ENCODE data around the gene ITPKC. TPM values are rescaled to one million over a fixed set of nuclear protein-coding genes. Genes with fewer than 3 reads are reported as not detected.

Gene ITPKC
- total RNA-seq, 2 experiments from 2014 or later: 5.2 to 5.7 TPM

DNA sequence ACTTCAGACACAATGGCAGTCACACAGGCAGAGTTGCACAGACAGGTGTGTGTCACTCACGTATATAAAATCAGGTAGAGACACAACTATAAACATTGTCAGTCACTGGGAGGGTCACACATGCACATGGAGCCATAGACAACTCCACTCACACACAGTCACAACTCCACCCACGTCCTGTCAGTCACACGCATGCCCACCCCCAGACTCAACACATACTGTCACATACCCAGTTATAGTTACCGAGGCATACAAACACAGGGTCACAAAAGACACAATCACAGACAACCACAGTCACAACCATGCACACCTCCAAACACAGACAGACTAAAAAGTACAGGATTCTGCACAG, 27.9 kb upstream of the ITPKC start:
- CTCF ChIA-PET: interaction anchor here (0.6 to 1.2 kb wide), 3 partner anchors 26 to 99 kb away, joined by 3 to 4 read pairs (median 4); no protein-coding TSS in a partner anchor
- POLR2A ChIA-PET: no interaction called here

DNA sequence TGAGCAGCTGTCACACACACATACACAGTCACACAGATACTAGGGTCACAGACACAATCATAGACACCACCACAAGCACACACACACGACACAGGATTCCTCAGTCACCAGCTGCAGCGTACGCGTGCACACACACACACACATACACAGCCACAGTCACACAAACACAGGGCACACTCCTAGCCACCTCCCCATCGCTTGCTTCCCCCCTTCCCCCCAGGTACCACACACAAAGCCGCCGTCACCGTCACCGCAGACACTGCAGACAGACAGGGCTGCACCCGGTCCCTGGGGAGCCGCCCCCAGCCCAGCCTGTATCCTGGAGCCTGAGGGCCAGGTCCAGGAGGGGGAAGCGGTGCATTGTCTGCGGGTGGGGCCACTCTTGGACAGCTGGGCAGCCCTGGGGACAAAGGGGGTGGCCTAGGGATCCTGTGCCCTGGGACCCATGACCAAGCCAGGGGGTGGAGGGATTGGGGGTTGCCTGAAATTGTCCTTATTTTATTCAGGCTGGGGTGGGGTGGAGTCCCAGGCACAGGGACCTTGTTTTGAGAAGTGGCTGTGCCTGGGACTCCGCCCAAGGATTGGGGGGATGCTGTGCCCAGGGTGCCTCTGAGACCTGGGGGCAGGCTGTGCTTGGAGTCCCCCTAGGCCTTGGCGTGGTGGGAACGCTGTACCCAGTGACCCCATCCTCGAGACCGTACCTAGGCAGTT, 27.4 kb upstream of the ITPKC start:
- ChIA-PET POLR2A (no interaction called here), CTCF (interaction anchor here (0.6 kb wide), 2 partner anchors 36 to 99 kb away, joined by 3 to 4 read pairs; no protein-coding TSS in a partner anchor)

- ChIA-PET POLR2A (interaction anchor here (0.6 to 1.6 kb wide), 5 partner anchors 26 to 88 kb away, joined by 3 to 12 read pairs (median 3); partner anchors contain the start of genes ACTMAP, COQ8B, ITPKC and RAB4B), CTCF (interaction anchor here (0.8 kb wide), 1 partner anchor 87 kb away, joined by 5 read pairs; the partner anchor contains the start of gene RAB4B)
Measured at GRCh38 chr19:40690050-40690692, 26.7 kb upstream of the ITPKC start, which contains the start of gene NUMBL. NUMBL (minus strand) TSS chr19:40690651; CDS start chr19:40690483, 168 bp downstream.

GRCh38 chr19:40690693-40691420, 26.1 kb upstream of the ITPKC start:
- ChIA-PET POLR2A (interaction anchor here (0.6 to 1.6 kb wide), 9 partner anchors 19 to 618 kb away, joined by 3 to 12 read pairs (median 3); partner anchors contain the start of genes ACTMAP, COQ8B, ITPKC and RAB4B), CTCF (interaction anchor here (0.7 to 0.8 kb wide), 3 partner anchors 34 to 288 kb away, joined by 4 to 5 read pairs (median 4); partner anchors contain the start of gene RAB4B)

DNA sequence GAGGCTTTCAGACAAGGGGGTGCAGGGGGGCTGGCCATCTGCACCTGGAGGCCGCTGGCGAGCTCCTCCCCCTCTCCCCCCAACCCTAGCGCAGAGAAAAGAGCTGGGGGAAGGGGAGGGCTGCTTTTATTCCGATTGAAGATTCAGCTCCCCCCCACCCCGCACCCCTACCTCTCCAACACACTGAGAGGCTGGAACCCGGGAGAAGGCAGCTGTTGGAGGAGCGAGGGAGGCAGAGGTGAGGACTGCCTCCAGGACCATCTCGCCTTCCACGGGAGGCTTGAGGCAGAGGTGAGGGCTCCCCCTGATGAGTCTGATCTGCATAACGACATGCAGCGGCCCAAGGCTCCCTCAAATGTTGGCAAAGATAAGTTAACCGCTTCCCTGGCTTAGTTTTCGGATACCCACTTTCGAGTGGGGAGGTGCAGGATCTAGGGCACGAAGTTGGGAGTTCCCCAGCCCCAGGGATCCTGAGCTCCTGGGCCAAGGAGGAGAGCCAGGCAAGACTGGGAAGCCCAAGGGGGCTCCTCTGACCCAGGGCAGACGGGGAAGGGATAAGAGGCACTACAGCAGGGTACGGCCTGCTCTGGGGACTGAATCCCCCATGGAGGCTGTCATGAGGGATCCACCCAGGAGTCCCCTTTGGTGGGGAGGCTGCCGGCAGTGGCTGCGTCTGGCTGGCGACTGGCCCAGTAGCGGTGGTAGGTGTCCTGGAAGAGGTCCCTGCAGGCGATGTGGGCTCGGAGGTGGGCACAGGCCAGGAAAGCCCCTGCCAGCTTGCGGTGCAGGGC, 25.3 kb upstream of the ITPKC start:
- CTCF ChIA-PET: interaction anchor here (0.7 kb wide), 2 partner anchors 33 to 289 kb away, joined by 4 read pairs; no protein-coding TSS in a partner anchor
- POLR2A ChIA-PET: interaction anchor here (0.8 to 1.6 kb wide), 6 partner anchors 20 to 617 kb away, joined by 3 to 12 read pairs (median 3); partner anchors contain the start of genes COQ8B, ITPKC and RAB4B

- CTCF ChIA-PET: no interaction called here
- POLR2A ChIA-PET: interaction anchor here (1.0 kb wide), 1 partner anchor 617 kb away, joined by 3 read pairs; no protein-coding TSS in a partner anchor
Measured at GRCh38 chr19:40692212-40692551, 24.7 kb upstream of the ITPKC start.

DNA sequence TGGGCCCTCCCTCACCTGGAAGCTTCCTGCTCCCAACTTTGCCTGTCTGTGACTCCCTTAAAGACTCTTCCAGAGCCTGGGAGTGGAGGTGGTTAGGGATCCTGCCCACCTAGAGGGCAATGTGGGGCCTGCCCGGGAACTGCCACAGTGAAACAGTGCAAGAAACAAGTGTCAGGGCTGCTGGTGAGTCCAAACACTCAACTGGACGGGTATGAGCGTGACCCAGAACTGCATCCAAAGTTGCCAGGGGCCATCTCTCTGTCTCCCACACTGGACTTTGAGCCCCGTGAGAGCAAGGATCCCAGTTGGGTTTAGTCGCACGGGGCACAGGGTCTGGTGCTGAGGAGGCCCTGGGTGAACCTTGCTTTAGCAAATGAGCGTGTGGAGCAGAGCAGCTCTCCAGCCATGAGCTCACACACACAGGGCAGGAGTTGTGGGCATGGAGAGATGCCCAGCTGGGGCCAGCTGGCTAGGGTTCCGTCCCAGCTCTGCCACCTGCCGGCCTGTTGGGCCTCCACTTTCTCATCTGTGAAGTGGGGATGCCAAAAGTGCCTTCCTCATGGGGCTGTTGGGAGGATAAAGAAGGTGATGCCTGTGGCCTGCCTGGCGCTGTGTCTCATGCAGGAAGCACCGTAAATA, 23.6 kb upstream of the ITPKC start:
- CTCF ChIA-PET: interaction anchor here (1.0 kb wide), 1 partner anchor 58 kb away, joined by 3 read pairs; no protein-coding TSS in a partner anchor

DNA sequence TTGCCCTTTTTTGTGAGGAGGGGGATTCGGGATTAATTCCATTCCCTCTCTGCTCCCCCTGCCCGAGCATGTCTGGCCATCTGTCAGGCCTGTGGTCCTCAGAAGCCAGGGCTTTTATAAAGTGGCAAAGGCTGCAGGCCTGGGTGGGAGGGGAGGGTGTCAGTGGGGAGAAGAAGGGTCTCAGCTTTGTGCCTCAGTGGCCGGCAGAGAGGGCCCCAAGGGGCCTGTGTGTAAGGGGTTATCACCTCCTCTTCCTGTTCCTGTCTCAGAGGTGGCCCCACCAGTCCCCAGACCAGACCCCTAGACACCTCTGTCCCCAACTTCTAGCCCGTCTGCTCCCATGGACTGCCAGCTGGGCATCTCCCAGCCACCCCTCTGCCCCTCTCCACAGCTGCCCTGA, 23.0 kb upstream of the ITPKC start:
- ChIA-PET POLR2A (no interaction called here), CTCF (interaction anchor here (0.6 to 1.0 kb wide), 2 partner anchors 59 to 76 kb away, joined by 3 read pairs; no protein-coding TSS in a partner anchor)

More for the DNA sequence above, 23.6 kb upstream of the ITPKC start:
- POLR2A ChIA-PET: no interaction called here

DNA sequence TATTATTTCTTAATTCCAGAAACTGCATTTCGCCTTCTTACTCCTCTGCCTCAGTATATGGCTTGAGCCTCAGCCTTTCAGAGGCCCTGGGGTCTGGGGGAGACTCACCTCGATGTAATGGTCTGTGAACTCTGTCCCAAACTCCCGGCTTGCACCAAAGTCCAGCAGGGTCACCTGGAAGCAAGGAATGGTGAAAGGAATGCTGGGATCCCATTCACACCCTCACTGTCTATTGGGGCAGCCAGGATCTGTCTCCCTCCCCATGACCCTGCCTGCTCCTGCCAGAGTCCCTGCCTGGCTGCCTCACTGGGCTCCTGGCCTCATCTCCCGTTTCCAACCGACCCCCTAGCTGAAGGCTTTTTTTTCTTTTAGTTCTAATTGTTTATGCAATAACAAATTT, 21.0 kb upstream of the ITPKC start:
- ChIA-PET CTCF (no interaction called here), POLR2A (no interaction called here)

- CTCF ChIA-PET: no interaction called here
Measured at GRCh38 chr19:40697007-40697406, 19.9 kb upstream of the ITPKC start.

DNA sequence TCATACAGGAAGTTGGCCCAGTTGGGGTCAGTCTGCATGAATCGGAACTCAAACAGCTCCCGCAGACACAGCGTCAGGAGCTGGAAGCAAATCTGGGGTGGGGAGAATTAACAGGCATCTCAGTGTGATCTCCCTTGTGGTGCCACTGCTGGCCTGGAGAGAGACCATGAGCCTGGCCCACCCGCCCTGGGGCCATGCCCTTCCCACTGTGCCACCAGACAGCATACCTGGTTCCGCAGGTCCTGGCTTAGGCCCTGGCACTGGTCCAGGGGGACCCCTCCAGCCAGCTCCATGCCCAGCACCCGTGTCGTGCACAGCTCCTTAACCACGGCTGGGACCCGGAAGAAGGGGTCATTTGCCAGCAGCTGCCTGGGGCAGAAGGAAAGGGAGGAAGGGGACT, 16.8 kb upstream of the ITPKC start:
- CTCF ChIA-PET: no interaction called here
- POLR2A ChIA-PET: no interaction called here

More at GRCh38 chr19:40697007-40697406, 19.9 kb upstream of the ITPKC start:
- POLR2A ChIA-PET: no interaction called here

GRCh38 chr19:40701758-40702157, 15.2 kb upstream of the ITPKC start:
- ChIA-PET POLR2A (interaction anchor here (0.7 kb wide), 1 partner anchor 471 kb away, joined by 3 read pairs; no protein-coding TSS in a partner anchor), CTCF (interaction anchor here (0.6 kb wide), 1 partner anchor 10 kb away, joined by 7 read pairs; no protein-coding TSS in a partner anchor)

DNA sequence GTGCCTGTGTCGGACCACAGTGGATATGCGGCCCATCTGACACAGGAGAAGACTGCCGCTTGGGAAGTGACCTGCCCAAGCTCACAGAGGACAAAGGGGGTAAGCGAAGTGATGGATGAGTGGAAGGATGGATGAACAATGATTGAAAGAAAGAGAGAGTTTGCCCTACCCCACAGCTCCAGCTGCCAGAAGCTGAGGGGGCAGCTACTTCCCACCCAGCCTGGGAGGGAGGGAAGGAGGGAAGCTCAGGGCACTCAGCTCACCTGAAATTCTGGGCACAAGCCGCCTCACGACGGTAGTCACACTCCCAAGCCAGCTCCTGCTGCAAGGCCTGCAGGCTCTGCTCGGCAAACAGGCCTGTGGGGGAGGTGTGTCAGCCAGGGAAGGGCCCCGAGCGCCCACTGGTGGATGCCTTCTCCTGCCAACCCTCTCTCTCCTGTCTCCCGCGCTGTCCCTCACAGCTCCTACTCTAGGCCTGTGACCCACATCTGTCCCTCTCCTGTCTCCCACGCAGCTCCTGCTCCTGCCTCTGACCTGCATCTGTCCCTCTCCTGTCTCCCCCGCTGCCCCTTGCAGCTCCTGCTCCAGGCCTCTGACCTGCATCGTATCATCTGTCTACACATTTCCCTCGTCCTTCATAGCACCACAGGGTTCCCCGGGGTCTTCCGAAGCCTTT, 14.4 kb upstream of the ITPKC start:
- ChIA-PET CTCF (no interaction called here), POLR2A (interaction anchor here (0.7 kb wide), 1 partner anchor 472 kb away, joined by 3 read pairs; no protein-coding TSS in a partner anchor)

- CTCF ChIA-PET: no interaction called here
Measured at GRCh38 chr19:40703029-40703755, 13.7 kb upstream of the ITPKC start.

DNA sequence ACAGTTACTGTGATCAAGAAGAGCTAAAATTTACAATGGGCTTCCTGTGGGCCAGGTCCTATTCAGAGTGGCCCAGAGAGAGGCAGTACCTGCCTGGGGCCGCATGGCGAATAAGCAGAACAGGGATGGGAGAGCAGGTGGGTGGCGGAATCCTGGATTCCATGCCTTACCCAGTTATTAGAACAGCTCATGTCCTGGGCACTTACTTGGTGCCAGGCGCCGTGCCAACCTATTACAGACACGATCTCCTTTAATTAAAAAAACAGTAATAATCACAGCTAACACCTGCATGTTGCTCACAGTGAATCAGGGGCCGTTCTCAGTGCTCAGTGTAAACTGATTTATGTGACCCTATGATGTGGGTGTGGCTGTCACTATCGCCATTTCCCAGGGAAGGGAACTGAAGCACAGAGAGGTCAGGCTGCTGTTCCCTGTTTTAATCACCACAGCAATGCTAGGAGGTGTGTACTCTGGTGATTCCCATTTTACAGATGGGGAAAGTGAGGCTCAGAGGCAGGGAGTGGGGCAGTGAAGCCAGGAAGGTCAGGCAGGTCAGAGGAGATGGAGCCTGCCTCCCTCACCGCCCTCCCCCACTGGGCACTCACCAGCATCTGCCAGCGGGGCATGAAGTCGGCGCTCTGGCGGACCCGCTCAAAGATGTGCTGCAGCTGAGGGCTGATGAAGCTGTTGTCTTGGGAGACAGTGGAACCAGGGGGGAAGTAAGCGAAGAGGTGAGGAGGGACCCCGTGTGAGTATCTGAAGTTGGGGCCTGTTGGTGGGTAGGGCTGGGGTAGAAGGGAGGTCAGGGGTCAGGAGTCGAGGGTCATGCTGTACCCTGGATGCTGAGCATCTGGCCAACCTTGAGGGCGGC, 12.2 kb upstream of the ITPKC start:
- CTCF ChIA-PET: interaction anchor here (0.6 to 1.1 kb wide), 2 partner anchors 41 to 84 kb away, joined by 3 to 4 read pairs; no protein-coding TSS in a partner anchor
- POLR2A ChIA-PET: interaction anchor here (0.5 kb wide), 1 partner anchor 50 kb away, joined by 5 read pairs; no protein-coding TSS in a partner anchor

More at GRCh38 chr19:40703029-40703755, 13.7 kb upstream of the ITPKC start:
- POLR2A ChIA-PET: no interaction called here

DNA sequence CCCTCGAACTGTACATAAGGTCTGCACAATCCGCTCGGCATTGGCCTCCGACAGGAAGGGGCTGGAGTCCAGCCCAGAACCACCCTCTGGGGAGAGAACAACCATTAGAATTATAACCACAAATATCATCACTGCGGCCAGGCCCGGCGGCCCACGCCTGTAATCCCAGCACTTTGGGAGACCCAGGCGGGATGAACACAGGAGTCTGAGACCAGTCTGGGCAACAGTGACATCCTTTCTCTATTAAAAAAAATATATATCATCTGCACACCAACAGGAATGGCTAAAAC, 11.6 kb upstream of the ITPKC start:
- ChIA-PET POLR2A (no interaction called here), CTCF (no interaction called here)

Data from activated CD8-positive, alpha-beta memory T cell treated with anti-CD3 and anti-CD28 coated beads for 36 hours (primary cell).